CD1c-positive myeloid dendritic cell (primary cell): Measurements from ENCODE around the gene FAF2.
"Not testable (repeated sequence)": the region's sequence is repeated elsewhere in the genome, so short reads cannot be mapped to it uniquely, and the experiment has no call there.

Experiments used
- DNase-seq: peaks from one replicate; pipeline ENCODE4 v3.0.0-alpha.2; 2016; ENCODE audit errors: extremely low spot score

The FAF2 gene

GRCh38 chr5:176458904-176459561 lies 10.8 kb downstream of the FAF2 start:
- DNase-seq: no peak

- DNase-seq: no peak
Measured at GRCh38 chr5:176461349-176461748, 13.2 kb downstream of the FAF2 start.

GRCh38 chr5:176463113-176463764 lies 15.1 kb downstream of the FAF2 start:
- DNase-seq: no peak

- DNase-seq: peak; percentile 38
Measured at GRCh38 chr5:176466245-176466871, 18.2 kb downstream of the FAF2 start.

- no peak for DNase-seq
Measured at GRCh38 chr5:176469296-176469695, 21.1 kb downstream of the FAF2 start.

GRCh38 chr5:176470539-176470938 lies 22.4 kb downstream of the FAF2 start:
- no peak for DNase-seq

- DNase-seq: no peak
Measured at GRCh38 chr5:176471098-176471497, 22.9 kb downstream of the FAF2 start.

- DNase-seq: no peak
Measured at GRCh38 chr5:176473335-176474006, 25.3 kb downstream of the FAF2 start.

- DNase-seq: no peak
Measured at GRCh38 chr5:176474476-176474875, 26.3 kb downstream of the FAF2 start.

GRCh38 chr5:176481711-176482110 lies 33.5 kb downstream of the FAF2 start:
- DNase-seq: no peak

GRCh38 chr5:176485176-176485575 lies 37.0 kb downstream of the FAF2 start:
- no peak for DNase-seq

- DNase-seq: no peak
Measured at GRCh38 chr5:176486189-176486757, 38.1 kb downstream of the FAF2 start.

GRCh38 chr5:176487160-176487559 lies 39.0 kb downstream of the FAF2 start:
- DNase-seq: not testable (repeated sequence)

- DNase-seq: no peak
Measured at GRCh38 chr5:176489077-176489476, 40.9 kb downstream of the FAF2 start.

- DNase-seq: no peak
Measured at GRCh38 chr5:176490301-176490700, 42.1 kb downstream of the FAF2 start.

GRCh38 chr5:176491101-176491502 lies 42.9 kb downstream of the FAF2 start:
- no peak for DNase-seq

GRCh38 chr5:176491901-176492300 lies 43.7 kb downstream of the FAF2 start:
- no peak for DNase-seq

- DNase-seq: no peak
Measured at GRCh38 chr5:176492431-176492830, 44.2 kb downstream of the FAF2 start.

GRCh38 chr5:176497852-176498251 lies 49.7 kb downstream of the FAF2 start:
- no peak for DNase-seq

GRCh38 chr5:176499273-176499672 lies 51.1 kb downstream of the FAF2 start:
- DNase-seq: no peak

- DNase-seq: no peak
Measured at GRCh38 chr5:176500511-176500910, 52.3 kb downstream of the FAF2 start.

GRCh38 chr5:176501333-176501732 lies 53.1 kb downstream of the FAF2 start:
- DNase-seq: no peak
